ENCODE results near the gene SLC12A5. TPM values are rescaled to one million over a fixed set of nuclear protein-coding genes. Genes with fewer than 3 reads are reported as not detected.

The SLC12A5 gene
- polyA plus RNA-seq, 2 of the 4 experiments (the other 2 are of a cell fraction): 3.0 to 10.8 TPM

DNA sequence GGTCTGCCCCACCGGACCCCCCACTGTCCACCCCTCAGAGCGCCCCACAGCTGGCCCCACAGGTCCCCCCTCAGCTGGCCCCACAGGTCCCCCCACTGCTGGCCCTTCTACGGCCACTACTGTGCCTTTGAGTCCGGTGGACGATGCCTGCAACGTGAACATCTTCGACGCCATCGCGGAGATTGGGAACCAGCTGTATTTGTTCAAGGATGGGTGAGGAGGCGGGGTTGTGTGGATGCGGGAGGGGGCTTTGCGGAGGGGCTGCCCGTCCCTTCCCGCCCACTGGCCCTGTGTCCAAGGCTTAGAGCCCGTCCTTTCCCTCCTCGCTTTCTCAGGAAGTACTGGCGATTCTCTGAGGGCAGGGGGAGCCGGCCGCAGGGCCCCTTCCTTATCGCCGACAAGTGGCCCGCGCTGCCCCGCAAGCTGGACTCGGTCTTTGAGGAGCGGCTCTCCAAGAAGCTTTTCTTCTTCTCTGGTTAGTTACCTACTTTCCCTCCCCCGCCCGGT, 15.6 kb upstream of the SLC12A5 start (continued):
- TF ChIP-seq, protein P1, sequence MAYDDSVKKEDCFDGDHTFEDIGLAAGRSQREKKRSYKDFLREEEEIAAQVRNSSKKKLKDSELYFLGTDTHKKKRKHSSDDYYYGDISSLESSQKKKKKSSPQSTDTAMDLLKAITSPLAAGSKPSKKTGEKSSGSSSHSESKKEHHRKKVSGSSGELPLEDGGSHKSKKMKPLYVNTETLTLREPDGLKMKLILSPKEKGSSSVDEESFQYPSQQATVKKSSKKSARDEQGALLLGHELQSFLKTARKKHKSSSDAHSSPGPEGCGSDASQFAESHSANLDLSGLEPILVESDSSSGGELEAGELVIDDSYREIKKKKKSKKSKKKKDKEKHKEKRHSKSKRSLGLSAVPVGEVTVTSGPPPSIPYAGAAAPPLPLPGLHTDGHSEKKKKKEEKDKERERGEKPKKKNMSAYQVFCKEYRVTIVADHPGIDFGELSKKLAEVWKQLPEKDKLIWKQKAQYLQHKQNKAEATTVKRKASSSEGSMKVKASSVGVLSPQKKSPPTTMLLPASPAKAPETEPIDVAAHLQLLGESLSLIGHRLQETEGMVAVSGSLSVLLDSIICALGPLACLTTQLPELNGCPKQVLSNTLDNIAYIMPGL (CRISPR knock-in tag; IDR thresholded peaks at IDR 0.05; ENCODE audit: borderline replicate concordance): no peak
- TF ChIP-seq HOXB13 (CRISPR knock-in tag; IDR thresholded peaks at IDR 0.05; ENCODE audit: low read depth) (no peak), CHD4 (IDR thresholded peaks at IDR 0.05; ENCODE audit: borderline replicate concordance) (no peak), TP53 (CRISPR knock-in tag; IDR thresholded peaks at IDR 0.05) (no peak), FOSB (CRISPR knock-in tag; IDR thresholded peaks at IDR 0.05) (no peak)
- TF ChIP-seq, protein P2, sequence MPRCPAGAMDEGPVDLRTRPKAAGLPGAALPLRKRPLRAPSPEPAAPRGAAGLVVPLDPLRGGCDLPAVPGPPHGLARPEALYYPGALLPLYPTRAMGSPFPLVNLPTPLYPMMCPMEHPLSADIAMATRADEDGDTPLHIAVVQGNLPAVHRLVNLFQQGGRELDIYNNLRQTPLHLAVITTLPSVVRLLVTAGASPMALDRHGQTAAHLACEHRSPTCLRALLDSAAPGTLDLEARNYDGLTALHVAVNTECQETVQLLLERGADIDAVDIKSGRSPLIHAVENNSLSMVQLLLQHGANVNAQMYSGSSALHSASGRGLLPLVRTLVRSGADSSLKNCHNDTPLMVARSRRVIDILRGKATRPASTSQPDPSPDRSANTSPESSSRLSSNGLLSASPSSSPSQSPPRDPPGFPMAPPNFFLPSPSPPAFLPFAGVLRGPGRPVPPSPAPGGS (IDR thresholded peaks at IDR 0.05): no peak

DNA sequence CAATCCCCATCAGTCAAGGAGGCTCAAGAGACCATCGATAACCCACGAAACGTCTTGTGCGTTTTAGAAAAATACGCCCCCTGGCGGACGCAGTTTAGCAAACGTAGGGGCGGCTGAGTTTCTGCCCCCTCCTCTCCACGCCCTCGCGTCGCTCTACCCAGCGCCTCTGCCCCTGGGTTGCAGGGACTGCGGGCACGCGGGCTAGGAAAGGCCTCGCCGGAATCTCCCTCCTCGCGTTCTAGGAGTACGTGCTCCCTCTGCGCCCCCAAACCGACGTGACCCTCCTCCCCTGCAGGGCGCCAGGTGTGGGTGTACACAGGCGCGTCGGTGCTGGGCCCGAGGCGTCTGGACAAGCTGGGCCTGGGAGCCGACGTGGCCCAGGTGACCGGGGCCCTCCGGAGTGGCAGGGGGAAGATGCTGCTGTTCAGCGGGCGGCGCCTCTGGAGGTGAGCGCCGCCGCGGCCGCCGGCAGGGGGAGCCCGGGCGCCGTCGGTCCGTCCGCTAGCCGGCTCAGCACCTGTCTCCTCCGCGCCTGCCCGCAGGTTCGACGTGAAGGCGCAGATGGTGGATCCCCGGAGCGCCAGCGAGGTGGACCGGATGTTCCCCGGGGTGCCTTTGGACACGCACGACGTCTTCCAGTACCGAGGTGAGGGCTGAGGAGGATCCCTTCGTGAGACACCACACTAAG, 15.0 kb upstream of the SLC12A5 start:
- Histone ChIP-seq H3K4me3 (peak overlapping the region; percentile 44), H3K4me1 (peaks cover 8% of the 10 kb centered on the region), H3K4me2 (peak overlapping the region; percentile 100), H3K9me3 (no peaks in the 10 kb centered on the region), H3K27ac (peak overlapping the region; percentile 44 to 69; a peak in 2 of 6 replicates)
- WGBS (ENCODE audit: missing lambda C conversion rate): 5% methylated on average over 28 of the region's 67 CpGs
- FAIRE-seq (no peak), ATAC-seq (peak; percentile 89 to 93), DNase-seq (ENCODE audit: low read depth in 1 of 2, low spot score in 1 of 2) (peak; percentile 68 to 81)
- CTCF ChIA-PET: interaction anchor here (0.6 to 20.1 kb wide), 79 partner anchors 10 to 918 kb away, joined by 3 to 450 read pairs (median 4); partner anchors contain the start of genes ELMO2, SLC12A5, ZNF335 and ZSWIM1
- POLR2A ChIA-PET: interaction anchor here (0.6 to 1.2 kb wide), 3 partner anchors 27 to 1587 kb away, joined by 3 to 5 read pairs (median 5); no protein-coding TSS in a partner anchor
- TF ChIP-seq MYC (IDR thresholded peaks at IDR 0.05; ENCODE audit: borderline replicate concordance, low read length) (no peak), CBX2 (IDR thresholded peaks at IDR 0.05; ENCODE audit: borderline replicate concordance, low read depth) (no peak), HOXB5 (CRISPR knock-in tag; IDR thresholded peaks at IDR 0.05) (no peak), NFE2L2 (conservative IDR thresholded peaks at IDR 0.05; ENCODE audit: low read length) (no peak), KDM1A (IDR thresholded peaks at IDR 0.05; ENCODE audit: low read depth) (0 out of 2 replicates have a peak, but pooled peaks have one; percentile 28), FOXS1 (CRISPR knock-in tag; IDR thresholded peaks at IDR 0.05) (no peak), CEBPB (IDR thresholded peaks at IDR 0.05) (no peak), RCOR1 (IDR thresholded peaks at IDR 0.05; ENCODE audit: low read depth, low read length) (no peak), ZNF302 (CRISPR knock-in tag; IDR thresholded peaks at IDR 0.05) (no peak), EHMT2 (IDR thresholded peaks at IDR 0.05; ENCODE audit: low read depth) (no peak), POLR2A (IDR thresholded peaks at IDR 0.05; ENCODE audit: low read length) (0 out of 2 replicates have a peak, but pooled peaks have one; percentile 23), EHF (CRISPR knock-in tag; IDR thresholded peaks at IDR 0.05) (no peak), HOXA7 (CRISPR knock-in tag; IDR thresholded peaks at IDR 0.05) (no peak), ZFP36 (IDR thresholded peaks at IDR 0.05; ENCODE audit: borderline replicate concordance, partially characterized antibody) (no peak), EP300 (IDR thresholded peaks at IDR 0.05) (no peak), GATA3 (IDR thresholded peaks at IDR 0.05; ENCODE audit: borderline replicate concordance) (no peak), SMC3 (IDR thresholded peaks at IDR 0.05) (peak; percentile 66), ESRRA (IDR thresholded peaks at IDR 0.05; ENCODE audit: borderline replicate concordance, low read length) (no peak)
- TF ChIP-seq, protein P3, sequence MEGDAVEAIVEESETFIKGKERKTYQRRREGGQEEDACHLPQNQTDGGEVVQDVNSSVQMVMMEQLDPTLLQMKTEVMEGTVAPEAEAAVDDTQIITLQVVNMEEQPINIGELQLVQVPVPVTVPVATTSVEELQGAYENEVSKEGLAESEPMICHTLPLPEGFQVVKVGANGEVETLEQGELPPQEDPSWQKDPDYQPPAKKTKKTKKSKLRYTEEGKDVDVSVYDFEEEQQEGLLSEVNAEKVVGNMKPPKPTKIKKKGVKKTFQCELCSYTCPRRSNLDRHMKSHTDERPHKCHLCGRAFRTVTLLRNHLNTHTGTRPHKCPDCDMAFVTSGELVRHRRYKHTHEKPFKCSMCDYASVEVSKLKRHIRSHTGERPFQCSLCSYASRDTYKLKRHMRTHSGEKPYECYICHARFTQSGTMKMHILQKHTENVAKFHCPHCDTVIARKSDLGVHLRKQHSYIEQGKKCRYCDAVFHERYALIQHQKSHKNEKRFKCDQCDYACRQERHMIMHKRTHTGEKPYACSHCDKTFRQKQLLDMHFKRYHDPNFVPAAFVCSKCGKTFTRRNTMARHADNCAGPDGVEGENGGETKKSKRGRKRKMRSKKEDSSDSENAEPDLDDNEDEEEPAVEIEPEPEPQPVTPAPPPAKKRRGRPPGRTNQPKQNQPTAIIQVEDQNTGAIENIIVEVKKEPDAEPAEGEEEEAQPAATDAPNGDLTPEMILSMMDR (IDR thresholded peaks at IDR 0.05): peak; percentile 74
- TF ChIP-seq, protein P4, sequence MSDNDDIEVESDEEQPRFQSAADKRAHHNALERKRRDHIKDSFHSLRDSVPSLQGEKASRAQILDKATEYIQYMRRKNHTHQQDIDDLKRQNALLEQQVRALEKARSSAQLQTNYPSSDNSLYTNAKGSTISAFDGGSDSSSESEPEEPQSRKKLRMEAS (IDR thresholded peaks at IDR 0.05): peak; percentile 76
- TF ChIP-seq, protein P2 (IDR thresholded peaks at IDR 0.05): no peak
- TF ChIP-seq, protein P1 (CRISPR knock-in tag; IDR thresholded peaks at IDR 0.05; ENCODE audit: borderline replicate concordance): no peak
- TF ChIP-seq, protein P5, sequence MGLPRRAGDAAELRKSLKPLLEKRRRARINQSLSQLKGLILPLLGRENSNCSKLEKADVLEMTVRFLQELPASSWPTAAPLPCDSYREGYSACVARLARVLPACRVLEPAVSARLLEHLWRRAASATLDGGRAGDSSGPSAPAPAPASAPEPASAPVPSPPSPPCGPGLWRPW (IDR thresholded peaks at IDR 0.05): no peak
- TF ChIP-seq, protein P6, sequence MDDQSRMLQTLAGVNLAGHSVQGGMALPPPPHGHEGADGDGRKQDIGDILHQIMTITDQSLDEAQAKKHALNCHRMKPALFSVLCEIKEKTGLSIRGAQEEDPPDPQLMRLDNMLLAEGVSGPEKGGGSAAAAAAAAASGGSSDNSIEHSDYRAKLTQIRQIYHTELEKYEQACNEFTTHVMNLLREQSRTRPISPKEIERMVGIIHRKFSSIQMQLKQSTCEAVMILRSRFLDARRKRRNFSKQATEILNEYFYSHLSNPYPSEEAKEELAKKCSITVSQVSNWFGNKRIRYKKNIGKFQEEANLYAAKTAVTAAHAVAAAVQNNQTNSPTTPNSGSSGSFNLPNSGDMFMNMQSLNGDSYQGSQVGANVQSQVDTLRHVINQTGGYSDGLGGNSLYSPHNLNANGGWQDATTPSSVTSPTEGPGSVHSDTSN (IDR thresholded peaks at IDR 0.05): no peak
